SK-N-DZ (cell line): ENCODE data around the gene AUTS2.

Experiments
- small RNA-seq, 2 experiments: library from RNA; depleted of rRNA; stranded (forward); fragments of <200 nt; gene quantifications; one replicate each; pipeline ENCODE3, GENCODE V24; 2014

Gene AUTS2

Small RNA genes within 50 kb of the gene (small RNA-seq; reads per million reads assigned to genes)
- gene AC073873.1 = 0 reads per million in 2 experiments
